Cardiac muscle cell (in vitro differentiated cells and primary cell): ENCODE data around the gene RNU6-1. TPM values are rescaled to one million over a fixed set of nuclear protein-coding genes. Genes with fewer than 3 reads are reported as not detected.

ENCODE experiments used
- DNase-seq, 2 donors: peaks; one replicate each; pipeline versions ENCODE4 v3.0.0 to v3.0.0-alpha.2; 2010 to 2017; ENCODE audit warnings: low read depth in 1 of 2, low spot score in 1 of 2
- H3K27ac ChIP-seq: fragments of 200-600 bp; sonication (generic); 2 replicates; pipeline ENCODE4 v1.5.1; 2016
- H3K27me3 ChIP-seq: fragments of 200-600 bp; sonication (generic); 2 replicates; pipeline ENCODE4 v1.6.0; 2016; ENCODE audit warnings: control low read depth
- H3K36me3 ChIP-seq: fragments of 200-600 bp; sonication (generic); 2 replicates; pipeline ENCODE4 v1.5.1; 2016; ENCODE audit warnings: control low read depth
- H3K4me1 ChIP-seq: fragments of 200-600 bp; sonication (generic); 2 replicates; pipeline ENCODE4 v1.8.1; 2017; ENCODE audit warnings: low read depth, mild to moderate bottlenecking, mixed run types
- H3K4me3 ChIP-seq: fragments of 200-600 bp; sonication (generic); 2 replicates; pipeline ENCODE4 v1.5.1; 2016; ENCODE audit warnings: mild to moderate bottlenecking
- H3K9me3 ChIP-seq: fragments of 200-600 bp; sonication (generic); 2 replicates; pipeline ENCODE4 v1.5.1; 2017; ENCODE audit warnings: low read depth, mild to moderate bottlenecking, control low read depth
- CTCF ChIP-seq: IDR thresholded peaks from 2 replicates; pipeline ENCODE4 v1.5.1; 2012; ENCODE audit warnings: low read depth, mild to moderate bottlenecking, low read length
- polyA plus RNA-seq: library from polyadenylated mRNA; unstranded; fragments of >200 nt; fragmentation: Nextera tagmentation; extraction: Ambion mirVana; gene quantifications from 2 replicates; pipeline ENCODE4 v1.2.1, GENCODE V29; 2016
- total RNA-seq: library from RNA; depleted of rRNA; stranded (reverse); fragments of >200 nt; gene quantifications from 2 replicates; pipeline ENCODE4 v1.2.3, GENCODE V29; 2016

Gene RNU6-1
- total and polyA plus RNA-seq, 2 experiments from 2014 or later, result not detected

GRCh38 chr15:67841513-67841762 is 1.6 kb upstream of the RNU6-1 start:
- H3K4me1 ChIP-seq, result peaks cover 27% of the 10 kb centered on the region
- H3K9me3 ChIP-seq, result no peaks in the 10 kb centered on the region
- TF ChIP-seq CTCF, result no peak
- no peaks in the 10 kb centered on the region for H3K36me3 ChIP-seq
- no peak for DNase-seq
- H3K4me3 ChIP-seq, result no peak overlapping the region
- H3K27me3 ChIP-seq, result peaks cover 26% of the 10 kb centered on the region
- H3K27ac ChIP-seq, result no peak overlapping the region

GRCh38 chr15:67840749-67841512 is 1.1 kb upstream of the RNU6-1 start:
- H3K27me3 ChIP-seq, result peaks cover 31% of the 10 kb centered on the region

GRCh38 chr15:67839499-67839928 is 331 bp downstream of the RNU6-1 start:
- H3K9me3 ChIP-seq, result no peaks in the 10 kb centered on the region
- H3K36me3 ChIP-seq, result no peaks in the 10 kb centered on the region
- H3K27me3 ChIP-seq, result peaks cover 45% of the 10 kb centered on the region
- peak overlapping the region; percentile 96 for H3K4me3 ChIP-seq
- H3K4me1 ChIP-seq, result peaks cover 27% of the 10 kb centered on the region
- peak overlapping the region; percentile 90 for H3K27ac ChIP-seq
- no peak for TF ChIP-seq CTCF
- peak in 1 of 2 donors; percentile 58 for DNase-seq

More at GRCh38 chr15:67840749-67841512, 1.1 kb upstream of the RNU6-1 start:
- DNase-seq, result peak; percentile 50 to 53
- peak overlapping the region; percentile 96 for H3K4me3 ChIP-seq
- H3K9me3 ChIP-seq, result no peaks in the 10 kb centered on the region
- H3K36me3 ChIP-seq, result no peaks in the 10 kb centered on the region
- H3K4me1 ChIP-seq, result peaks cover 27% of the 10 kb centered on the region
- H3K27ac ChIP-seq, result peak overlapping the region; percentile 90
- TF ChIP-seq CTCF, result no peak

GRCh38 chr15:67838789-67839332 is 984 bp downstream of the RNU6-1 start:
- Histone ChIP-seq H3K9me3 (no peaks in the 10 kb centered on the region), H3K4me1 (peaks cover 25% of the 10 kb centered on the region), H3K27ac (no peak overlapping the region), H3K27me3 (peaks cover 52% of the 10 kb centered on the region), H3K4me3 (peak overlapping the region; percentile 96), H3K36me3 (no peaks in the 10 kb centered on the region)
- peak; percentile 69 to 87 for DNase-seq
- TF ChIP-seq CTCF, result no peak

GRCh38 chr15:67836955-67837354 is 2.9 kb downstream of the RNU6-1 start:
- Histone ChIP-seq H3K4me3 (no peak overlapping the region), H3K9me3 (no peaks in the 10 kb centered on the region), H3K27ac (no peak overlapping the region), H3K4me1 (peaks cover 29% of the 10 kb centered on the region), H3K27me3 (peaks cover 71% of the 10 kb centered on the region), H3K36me3 (no peaks in the 10 kb centered on the region)
- DNase-seq, result no peak
- TF ChIP-seq CTCF, result no peak
